Mucosa of gallbladder (tissue), 1 donor: ENCODE measurements around the gene WDR20. TPM values are rescaled to one million over a fixed set of nuclear protein-coding genes. Genes with fewer than 3 reads are reported as not detected.
"Not testable (repeated sequence)": the region's sequence is repeated elsewhere in the genome, so short reads cannot be mapped to it uniquely, and the experiment has no call there.

ENCODE experiments used
- DNase-seq: peaks from one replicate; pipeline ENCODE4 v3.0.0-alpha.2; 2020; ENCODE audit warnings: low spot score
- total RNA-seq: library from RNA; stranded (reverse); gene quantifications from one replicate; pipeline ENCODE4 v1.2.1, GENCODE V29; 2021
- donor health status: DM: no; HTN: no; CAD: no.

The WDR20 gene
- total RNA-seq, 1 donor from 2014 or later: 33.7 TPM

DNA sequence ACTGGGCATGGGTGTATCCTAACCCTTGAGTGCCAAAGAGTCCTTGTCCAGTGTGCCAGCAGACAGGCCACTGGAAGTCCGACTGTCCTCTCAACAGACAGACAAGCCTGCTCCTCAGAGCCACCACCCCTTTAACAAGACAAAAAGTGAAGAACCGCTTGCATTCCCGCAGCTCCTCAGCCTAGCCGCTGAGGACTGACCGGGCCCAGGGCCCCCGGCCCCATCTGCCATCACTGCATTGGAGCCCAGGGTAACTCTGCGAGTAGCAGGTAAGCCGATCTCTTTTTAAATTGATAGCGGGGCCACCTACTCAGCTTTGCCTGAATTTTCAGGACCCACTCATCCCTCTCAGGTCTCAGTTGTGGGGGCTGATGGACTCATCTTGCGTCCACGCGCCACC is 96.3 kb downstream of the WDR20 start:
- DNase-seq: no peak

DNA sequence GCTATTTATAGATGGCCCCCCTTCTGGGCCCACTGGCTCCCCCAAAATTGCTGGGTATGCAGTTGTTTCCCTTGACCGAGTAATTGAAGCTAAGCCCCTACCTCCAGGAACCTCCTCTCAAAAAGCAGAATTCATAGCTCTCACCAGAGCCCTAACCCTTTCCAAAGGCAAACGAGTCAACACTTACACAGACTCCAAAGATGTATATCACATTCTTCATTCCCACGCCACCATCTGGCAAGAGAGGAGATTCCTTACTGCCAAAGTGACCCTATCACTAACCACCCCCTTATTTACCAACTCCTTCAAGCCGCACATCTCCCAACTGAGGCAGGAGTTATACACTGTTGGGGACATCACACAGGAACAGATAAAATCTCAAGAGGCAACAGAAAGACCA is 98.4 kb downstream of the WDR20 start:
- no peak for DNase-seq

DNA sequence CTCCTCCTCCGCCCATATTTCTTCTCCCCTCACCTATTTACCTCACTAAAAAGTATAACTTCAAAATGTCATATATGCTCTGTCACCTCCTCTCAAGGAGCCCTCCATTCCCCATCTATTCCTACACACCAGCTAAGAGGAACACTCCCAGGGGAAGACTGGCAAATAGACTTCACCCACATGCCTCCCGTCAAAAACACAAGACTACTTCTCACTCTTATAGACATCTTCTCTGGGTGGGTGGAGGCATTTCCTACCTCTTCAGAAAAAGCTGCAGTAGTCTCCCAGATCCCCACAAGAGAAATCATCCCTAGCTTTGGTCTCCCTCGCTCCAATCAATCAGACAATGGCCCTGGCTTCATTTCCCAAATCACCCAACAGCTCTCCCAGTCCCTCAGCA is 99.1 kb downstream of the WDR20 start:
- DNase-seq: no peak

DNA sequence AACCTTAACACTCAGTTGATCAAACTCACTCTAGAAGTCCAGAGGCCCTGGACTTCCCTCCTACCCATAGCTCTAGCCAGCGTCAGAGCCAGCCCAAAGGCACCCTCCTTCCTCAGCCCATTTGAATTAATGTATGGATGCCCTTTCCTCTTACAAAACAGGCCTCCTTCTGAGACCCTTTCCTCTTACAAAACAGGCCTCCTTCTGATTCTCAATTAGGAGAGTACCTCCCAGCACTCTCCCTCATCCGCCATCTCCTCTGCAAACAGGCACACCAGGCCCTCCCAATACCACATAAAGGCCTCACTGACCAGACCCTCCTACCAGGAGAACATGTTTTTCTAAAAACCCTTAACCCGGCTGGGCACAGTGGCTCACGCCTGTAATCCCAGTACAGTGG is 99.5 kb downstream of the WDR20 start:
- DNase-seq: no peak

DNA sequence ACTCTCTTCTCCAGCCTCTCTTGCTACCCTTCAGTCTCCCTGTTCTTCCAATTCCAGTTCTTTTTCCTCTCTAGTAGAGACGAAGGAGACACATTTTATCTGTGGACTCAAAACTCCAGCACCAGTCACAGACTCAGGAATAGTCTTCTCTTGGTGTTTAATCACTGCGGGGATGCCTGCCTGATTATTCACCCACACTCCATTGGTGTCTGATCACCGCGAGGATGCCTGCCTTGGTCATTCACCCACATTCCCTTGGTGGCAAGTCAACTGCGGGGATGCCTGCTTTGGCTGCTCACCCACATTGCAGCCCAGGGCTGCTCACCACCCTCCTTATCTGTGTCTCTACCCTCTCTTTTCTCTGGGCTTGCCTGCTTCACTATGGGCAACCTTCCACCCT is 100.8 kb downstream of the WDR20 start:
- not testable (repeated sequence) for DNase-seq

DNA sequence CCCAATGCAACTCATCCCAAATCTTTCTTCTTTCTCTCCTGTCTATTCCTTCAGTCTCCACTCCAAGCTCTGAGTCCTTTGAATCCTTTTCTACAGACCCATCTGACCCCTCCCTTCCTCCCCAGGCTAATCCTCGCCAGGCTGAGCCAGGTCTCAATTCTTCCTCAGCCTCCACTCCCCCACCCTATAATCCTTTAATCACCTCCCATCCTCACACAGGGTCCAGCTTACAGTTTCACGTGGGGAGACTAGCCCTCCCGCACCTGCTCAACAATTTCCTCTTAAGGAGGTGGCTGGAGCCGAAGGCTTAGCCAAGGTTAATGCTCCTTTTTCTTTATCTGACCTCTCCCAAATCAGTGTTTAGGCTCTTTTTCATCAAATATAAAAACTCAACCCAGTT is 101.5 kb downstream of the WDR20 start:
- DNase-seq: no peak

DNA sequence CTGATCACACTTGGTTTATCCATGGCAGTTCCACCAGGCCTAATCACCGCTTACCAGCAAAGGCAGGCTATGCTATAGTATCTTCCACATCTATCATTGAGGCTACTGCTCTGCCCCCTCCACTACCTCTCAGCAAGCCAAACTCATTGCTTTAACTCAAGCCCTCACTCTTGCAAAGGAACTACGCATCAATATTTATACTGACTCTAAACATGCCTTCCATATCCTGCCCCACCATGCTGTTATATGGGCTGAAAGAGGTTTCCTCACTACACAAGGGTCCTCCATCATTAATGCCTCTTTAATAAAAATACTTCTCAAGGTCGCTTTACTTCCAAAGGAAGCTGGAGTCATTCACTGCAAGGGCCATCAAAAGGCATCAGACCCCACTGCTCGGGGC is 104.1 kb downstream of the WDR20 start:
- DNase-seq: not testable (repeated sequence)

DNA sequence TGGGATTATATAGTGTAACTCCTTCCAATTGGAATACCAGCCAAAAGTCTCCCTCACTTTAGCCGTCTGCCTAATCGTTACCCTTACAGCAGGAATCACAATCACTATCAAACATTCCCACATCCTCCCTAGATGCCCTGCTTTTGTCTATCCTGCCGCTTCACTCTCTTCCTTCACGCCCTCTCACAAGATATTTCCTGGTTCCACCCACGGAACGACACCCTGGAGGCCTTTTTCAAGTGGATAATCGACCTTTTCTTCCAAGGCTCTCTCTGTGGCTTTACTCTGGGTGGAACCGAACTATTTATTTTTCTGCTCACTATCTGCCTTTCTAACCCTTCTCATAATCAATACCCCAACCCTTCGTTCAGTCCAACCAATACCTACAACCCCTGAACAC is 106.4 kb downstream of the WDR20 start:
- no peak for DNase-seq

DNA sequence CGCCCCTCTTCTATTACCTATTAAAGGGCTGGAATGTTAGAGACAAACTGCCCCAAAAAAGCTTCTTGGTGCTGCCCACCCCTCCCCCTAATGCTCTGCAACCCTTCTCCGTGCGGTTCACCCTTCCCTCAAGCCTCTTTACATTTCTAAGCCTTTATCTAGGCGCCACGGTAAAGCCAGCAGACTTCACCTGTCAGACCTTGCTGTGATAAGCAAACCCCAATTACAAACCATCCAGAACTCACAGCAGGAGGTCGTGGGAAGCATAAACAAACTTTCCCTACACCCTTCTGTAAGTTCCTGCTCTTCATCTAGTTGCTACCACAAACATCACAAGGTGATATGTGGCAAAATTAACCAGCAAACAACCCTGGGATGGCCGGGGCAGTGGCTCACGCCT is 108.4 kb downstream of the WDR20 start:
- DNase-seq: no peak

DNA sequence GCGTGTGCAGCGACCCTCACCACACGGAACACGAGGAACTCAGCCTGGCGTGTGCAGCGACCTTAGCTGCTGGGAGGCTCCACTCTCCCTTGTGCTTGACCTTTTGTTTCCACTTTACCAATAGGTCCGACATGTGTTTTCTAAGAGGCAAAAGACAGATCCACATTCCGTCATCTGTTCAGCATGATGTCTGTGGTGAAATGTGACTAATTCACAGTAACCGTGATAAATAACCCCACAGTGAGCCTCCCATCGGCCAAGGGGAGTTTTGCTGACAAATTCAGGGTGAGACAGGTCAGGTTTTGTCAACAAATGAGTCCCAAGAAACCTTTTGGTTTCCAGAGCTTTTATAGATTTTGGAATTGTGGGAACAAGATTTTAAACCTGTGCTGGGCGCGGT is 109.3 kb downstream of the WDR20 start:
- DNase-seq: no peak

DNA sequence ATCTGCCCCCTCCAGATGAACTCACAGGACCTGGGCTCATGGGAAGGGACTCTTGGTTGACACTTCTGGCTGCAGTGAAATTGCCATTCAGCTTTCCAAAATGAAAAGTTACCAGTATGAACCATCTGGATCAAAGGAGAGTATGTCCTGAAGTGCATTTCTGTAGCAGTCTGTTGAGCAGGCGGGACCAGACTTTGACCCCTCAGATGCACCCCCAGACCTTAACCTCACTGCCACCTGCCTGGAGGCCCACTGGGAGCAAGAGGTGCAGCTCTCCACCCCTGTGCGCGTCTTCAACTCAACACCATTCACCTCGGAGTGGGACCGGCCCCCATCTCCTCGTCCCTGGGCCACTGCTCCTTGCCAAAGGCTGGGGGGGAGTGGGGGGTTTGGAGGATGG is 110.3 kb downstream of the WDR20 start:
- DNase-seq: no peak

DNA sequence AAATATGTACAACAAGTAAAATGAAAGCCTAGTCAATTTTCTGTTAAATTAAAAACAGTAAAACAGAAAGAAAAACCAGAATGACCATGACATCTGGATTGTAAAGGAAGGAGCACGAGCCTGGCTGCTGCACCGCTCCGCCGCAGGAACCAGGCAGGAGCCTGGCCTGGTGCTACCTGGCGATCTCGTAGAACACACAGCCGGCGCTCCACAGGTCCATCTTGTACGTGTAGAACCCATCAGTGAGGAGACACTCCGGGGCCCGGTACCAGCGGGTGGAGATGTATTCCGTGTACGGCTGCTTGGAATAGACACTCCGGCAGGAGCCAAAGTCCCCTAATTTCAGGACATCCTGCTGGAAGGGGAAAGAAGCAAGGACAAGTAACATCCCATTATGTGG is 110.9 kb downstream of the WDR20 start:
- DNase-seq: no peak

DNA sequence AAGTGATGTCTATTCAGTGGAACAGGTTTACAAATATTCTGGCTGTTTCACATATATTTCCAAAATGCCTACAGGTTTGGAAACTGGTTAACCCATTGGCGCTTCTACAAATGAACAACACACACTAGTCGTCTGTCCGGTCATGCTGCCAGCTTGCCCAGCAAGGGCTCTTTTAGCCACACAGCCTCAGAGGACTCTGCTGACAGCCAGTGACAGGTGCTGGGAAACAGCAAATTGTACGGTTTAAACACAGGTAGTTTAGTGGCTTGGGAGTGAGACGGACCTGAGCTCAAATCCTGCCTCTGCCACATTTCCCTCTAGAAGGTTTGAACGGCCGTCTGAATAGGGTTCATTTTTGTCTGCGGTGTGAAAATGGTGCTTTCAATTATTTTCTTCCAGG is 111.5 kb downstream of the WDR20 start:
- DNase-seq: no peak

DNA sequence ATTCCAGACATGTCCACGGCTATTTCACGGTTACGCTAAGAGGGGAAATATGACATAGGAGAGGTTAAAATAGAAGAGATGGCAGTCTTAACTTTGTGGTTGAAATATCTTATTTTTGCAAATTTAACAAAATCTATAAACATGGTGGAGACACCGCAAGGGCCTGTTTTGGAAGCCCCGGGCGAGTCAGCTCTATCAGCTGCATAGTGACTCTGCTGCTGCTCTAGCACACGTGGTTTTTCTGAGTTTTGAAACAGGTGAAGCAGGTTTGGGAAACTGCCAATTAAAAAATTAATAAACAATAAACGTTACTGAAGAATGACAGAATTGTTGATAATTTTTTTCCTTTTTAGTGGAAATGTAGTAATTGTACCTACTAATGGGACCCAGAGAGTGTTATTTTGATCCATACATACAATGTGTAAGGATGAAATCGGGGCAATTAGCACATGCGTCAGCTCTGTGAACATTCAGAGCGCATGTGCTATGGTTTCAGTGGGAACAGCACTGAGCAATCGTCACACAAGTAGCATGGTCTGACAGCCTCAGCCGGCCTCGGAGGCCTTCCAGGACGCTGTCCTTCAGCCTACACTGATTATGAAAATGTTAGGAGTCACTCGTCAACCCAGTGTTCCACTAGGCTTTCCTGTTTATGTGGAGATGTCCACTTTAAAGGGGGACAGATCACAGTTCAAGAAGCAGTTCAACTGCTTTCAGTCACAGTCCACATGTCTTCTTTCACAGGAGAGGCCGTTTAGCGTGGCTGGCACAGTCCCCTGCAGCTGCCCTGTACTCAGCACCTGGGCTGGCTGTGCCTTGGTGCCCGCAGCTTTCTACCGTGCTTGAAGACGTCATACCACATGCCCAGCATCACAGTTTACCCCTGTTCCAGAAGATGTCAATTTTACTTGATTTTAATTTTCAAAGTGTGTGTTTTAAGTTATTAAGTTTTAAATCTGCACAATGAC is 113.4 kb downstream of the WDR20 start:
- DNase-seq: no peak

DNA sequence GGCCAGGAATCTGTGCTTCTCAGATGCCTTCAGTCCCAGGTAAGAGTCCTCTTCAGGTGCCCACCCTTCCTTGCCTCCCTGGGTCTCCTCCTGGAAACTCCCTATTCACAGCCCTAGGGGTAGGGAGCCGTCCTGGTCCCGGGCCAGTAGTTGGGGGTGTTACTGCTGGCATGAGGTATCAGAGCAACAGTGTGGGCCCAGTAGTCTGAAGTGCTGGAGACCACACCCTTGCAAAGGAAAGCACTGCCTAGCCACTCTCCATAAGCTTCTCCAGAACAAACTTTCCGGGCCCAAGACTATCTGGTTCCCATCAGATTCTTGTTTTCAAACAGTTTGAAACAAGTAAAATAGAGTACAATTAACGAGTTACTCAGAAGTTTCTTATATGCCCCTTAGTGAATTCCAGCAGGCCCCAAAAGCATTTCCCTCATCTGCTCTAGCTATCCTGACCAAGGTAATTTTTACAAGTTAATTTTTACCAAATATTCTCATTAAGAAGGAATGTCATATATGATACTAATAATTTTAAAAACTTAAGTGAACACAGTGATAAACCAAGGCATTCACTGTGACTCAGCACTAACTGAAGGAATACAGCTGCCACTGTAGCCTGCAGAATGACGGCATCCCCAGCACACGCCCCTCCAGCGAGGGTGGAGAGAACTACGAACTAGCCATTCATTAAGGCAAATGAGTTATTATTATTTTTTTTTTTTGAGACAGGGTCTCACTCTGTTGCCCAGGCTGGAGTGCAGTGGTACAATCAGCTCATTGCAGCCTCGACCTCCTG is 115.9 kb downstream of the WDR20 start:
- DNase-seq: no peak

DNA sequence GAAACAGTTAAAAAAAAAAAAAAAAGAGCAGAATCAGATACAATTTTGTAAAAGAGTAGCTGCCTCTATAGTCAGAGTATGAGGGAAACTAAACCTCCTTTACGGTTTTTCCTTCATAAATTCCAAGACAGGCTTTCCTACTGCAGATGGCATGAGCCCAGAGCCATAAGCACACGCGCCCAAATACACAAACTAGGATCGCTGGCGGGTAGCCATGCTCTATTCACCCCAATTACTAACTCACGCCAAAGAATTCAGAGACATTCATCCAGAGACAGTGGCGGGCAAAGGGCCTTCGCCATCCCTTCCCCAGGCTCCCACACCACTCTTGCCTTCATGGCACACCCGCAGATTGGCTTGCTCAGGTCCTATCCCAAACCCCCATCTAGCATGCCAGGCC is 117.0 kb downstream of the WDR20 start:
- no peak for DNase-seq

DNA sequence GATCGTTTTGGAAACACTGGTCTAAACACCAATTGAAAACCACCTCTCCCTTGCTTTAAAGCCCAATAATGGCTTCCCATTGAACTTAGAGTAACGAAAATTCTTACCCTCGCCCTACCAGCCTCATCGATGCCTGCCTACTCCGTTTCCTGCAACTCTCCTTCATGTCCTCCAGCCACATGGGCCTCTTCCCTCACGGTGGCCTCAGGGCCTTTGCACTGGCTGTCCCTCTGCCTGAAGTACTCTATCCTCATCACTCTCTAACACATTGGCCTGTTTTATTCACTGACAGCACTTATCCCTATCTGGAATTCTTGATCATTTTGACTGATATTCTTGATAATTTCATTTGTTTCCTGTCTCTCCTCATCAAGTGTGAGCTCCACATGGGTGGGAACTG is 118.4 kb downstream of the WDR20 start:
- no peak for DNase-seq

Other genes starting within 250 kb of the WDR20 start
- gene DYNC1H1, start 175.3 kb upstream of the WDR20 start, total RNA-seq: 485 TPM
- 818 TPM for gene HSP90AA1, start 52.9 kb upstream of the WDR20 start, total RNA-seq
- gene MOK, start 165.3 kb downstream of the WDR20 start, total RNA-seq: 20.5 TPM
- gene ZNF839, start 179.8 kb downstream of the WDR20 start, total RNA-seq: 11.1 TPM
- 25.4 TPM for gene CINP, start 223.0 kb downstream of the WDR20 start, total RNA-seq
- 38.1 TPM for gene TECPR2, start 223.0 kb downstream of the WDR20 start, total RNA-seq